ENCODE results near the gene PRDX1. TPM values are rescaled to one million over a fixed set of nuclear protein-coding genes. Genes with fewer than 3 reads are reported as not detected.
"Not testable (repeated sequence)": the region's sequence is repeated elsewhere in the genome, so short reads cannot be mapped to it uniquely, and the experiment has no call there.

The PRDX1 gene
- total and polyA plus RNA-seq, 2 of the 8 experiments (the other 6 are each of a cell fraction or from before 2014, with no cell fraction given): 1,165 to 1,418 TPM

DNA sequence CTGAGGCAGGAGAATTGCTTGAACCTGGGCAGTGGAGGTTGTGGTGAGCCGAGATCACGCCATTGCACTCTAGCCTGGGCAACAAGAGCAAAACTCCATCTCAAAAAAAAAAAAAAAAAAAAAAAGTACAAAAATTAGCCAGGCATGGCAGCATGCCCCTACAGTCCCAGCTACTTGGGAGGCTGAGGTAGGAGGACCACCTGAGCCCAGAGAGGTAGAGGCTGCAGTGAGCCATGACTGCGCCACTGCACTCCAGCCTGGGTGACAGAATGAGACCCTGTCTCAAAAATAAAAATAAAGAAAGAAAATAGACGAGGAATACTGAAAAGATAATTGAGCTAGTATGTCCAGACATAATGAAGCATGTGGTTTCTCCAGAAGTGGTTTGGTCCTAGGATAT, 3.3 kb downstream of the PRDX1 start:
- not testable (repeated sequence) for FAIRE-seq; H3K4me2 ChIP-seq (ENCODE audit: insufficient read depth in 1 of 2, low read depth in 2 of 2, low read length in 2 of 2); H2BK20ac ChIP-seq (ENCODE audit: low read length); DNase-seq (ENCODE audit: low read depth in 1 of 2, low spot score in 2 of 2); H4K8ac ChIP-seq (ENCODE audit: extremely low read depth, insufficient read depth, low read length); H3K27me3 ChIP-seq (replicated peaks in 1 of 4; ENCODE audit: control insufficient read depth in 3 of 4, extremely low read depth in 1 of 4, insufficient read depth in 3 of 4, low read length in 3 of 4); H2BK5ac ChIP-seq (ENCODE audit: low read depth, low read length); H3K18ac ChIP-seq (ENCODE audit: extremely low read depth, low read length); H2AFZ ChIP-seq (ENCODE audit: low read length); H2BK120ac ChIP-seq (replicated peaks; ENCODE audit: low read depth, low read length); H3K9ac ChIP-seq (replicated peaks in 1 of 4; ENCODE audit: extremely low read depth in 1 of 4, low read depth in 3 of 4, low read length in 3 of 4); H2BK15ac ChIP-seq (ENCODE audit: low read length); H3K4ac ChIP-seq (replicated peaks; ENCODE audit: insufficient read length, low read depth, low read length); H2AK5ac ChIP-seq (ENCODE audit: low read depth, low read length); H4K5ac ChIP-seq (ENCODE audit: insufficient read length, low read depth, low read length); H3K23ac ChIP-seq (ENCODE audit: insufficient read length); H3K27ac ChIP-seq (ENCODE audit: low read depth, low read length); H3K14ac ChIP-seq (ENCODE audit: insufficient read length); H3K79me1 ChIP-seq (ENCODE audit: low read depth, low read length); H4K91ac ChIP-seq (replicated peaks; ENCODE audit: insufficient read length, low read length); H3K23me2 ChIP-seq (ENCODE audit: low read depth, low read length); H2BK12ac ChIP-seq (ENCODE audit: low read depth, low read length); H3K56ac ChIP-seq (replicated peaks; ENCODE audit: insufficient read length, low read depth, low read length); H3K4me1 ChIP-seq (replicated peaks in 1 of 4; ENCODE audit: control insufficient read depth in 3 of 4, insufficient read depth in 4 of 4, low read length in 3 of 4); H3K9me3 ChIP-seq (ENCODE audit: insufficient read depth in 2 of 2, low read depth in 1 of 2, low read length in 1 of 2)
- H3K4me3 ChIP-seq (ENCODE audit: extremely low read depth in 1 of 4, insufficient read depth in 2 of 4, low read depth in 3 of 4, low read length in 4 of 4): peak overlapping the region in 1 of 4 experiments; percentile 100; a peak in 1 of 8 replicates
- ChIA-PET CTCF (ENCODE audit: partially characterized antibody) (interaction anchor here (0.7 to 5.4 kb wide), 7 partner anchors 7 to 51 kb away, joined by 3 to 53 read pairs (median 4); no protein-coding TSS in a partner anchor), POLR2A (ENCODE audit: partially characterized antibody) (interaction anchor here (0.9 to 13.3 kb wide), 7 partner anchors 13 to 191 kb away, joined by 3 to 741 read pairs (median 32); partner anchors contain the start of genes AKR1A1, CCDC163, MMACHC and MUTYH)
- WGBS, 2 experiments (ENCODE audit: extremely low coverage in 1 of 2, insufficient coverage in 1 of 2, insufficient read length in 1 of 2, insufficient replicate concordance in 2 of 2, low coverage in 1 of 2, low lambda C conversion rate in 2 of 2, missing lambda C conversion rate in 1 of 2): 90% methylated on average over 3 of the region's 4 CpGs; no CpG with 5 or more reads in 1 of the 2 experiments
- H4K20me1 ChIP-seq (replicated peaks in 1 of 2; ENCODE audit: control insufficient read depth in 1 of 2, insufficient read depth in 2 of 2, low read length in 2 of 2): peaks cover 20 to 29% of the 10 kb centered on the region in 2 experiments
- H3K36me3 ChIP-seq (ENCODE audit: control insufficient read depth in 2 of 4, insufficient read depth in 4 of 4, low read length in 3 of 4): peaks cover 29 to 63% (median 48%) of the 10 kb centered on the region in 4 experiments
- peaks cover 30 to 61% of the 10 kb centered on the region in 2 experiments for H3K79me2 ChIP-seq (ENCODE audit: control insufficient read depth in 1 of 2, insufficient read depth in 2 of 2, low read length in 2 of 2)

Measured in H1 (cell line).